OCI-LY1 (cell line): ENCODE results near the gene AGPAT3.

Experiments
- H2AFZ ChIP-seq: fragments of 200-600 bp; sonication (generic), shearing (Covaris generic); 2 replicates; pipeline ENCODE4 v1.6.0; 2014; ENCODE audit warnings: antibody characterized with exemption, mild to moderate bottlenecking, low read length
- H3F3A ChIP-seq: fragments of 200-600 bp; sonication (generic), shearing (Covaris generic); 2 replicates; pipeline ENCODE4 v1.6.0; 2014; ENCODE audit warnings: mild to moderate bottlenecking, antibody characterized with exemption, low read length, moderate library complexity; ENCODE audit not compliant: insufficient read depth
- H3K27ac ChIP-seq: fragments of 200-600 bp; sonication (generic); 2 replicates; pipeline ENCODE4 v1.5.1; 2014; ENCODE audit warnings: low read length, mixed run types, mild to moderate bottlenecking, low read depth; ENCODE audit not compliant: poor library complexity, severe bottlenecking
- H3K27me3 ChIP-seq: fragments of 200-600 bp; sonication (generic); 2 replicates; pipeline ENCODE4 v1.6.0; 2014; ENCODE audit warnings: antibody characterized with exemption, mild to moderate bottlenecking, low read length, moderate library complexity; ENCODE audit not compliant: insufficient read depth
- H3K36me3 ChIP-seq: fragments of 200-600 bp; sonication (generic); 2 replicates; pipeline ENCODE4 v1.6.1; 2014; ENCODE audit warnings: mild to moderate bottlenecking, antibody characterized with exemption, low read length, moderate library complexity, mixed read lengths; ENCODE audit not compliant: insufficient read depth
- H3K4me1 ChIP-seq: fragments of 200-600 bp; sonication (generic); 2 replicates; pipeline ENCODE4 v1.5.1; 2014; ENCODE audit warnings: mild to moderate bottlenecking, low read length, moderate library complexity; ENCODE audit not compliant: insufficient read depth, severe bottlenecking
- H3K4me2 ChIP-seq: fragments of 200-600 bp; sonication (generic), shearing (Covaris generic); 2 replicates; pipeline ENCODE4 v1.6.1; 2014; ENCODE audit warnings: low read length
- H3K4me3 ChIP-seq: fragments of 200-600 bp; sonication (generic); 2 replicates; pipeline ENCODE4 v1.5.1; 2014; ENCODE audit warnings: low read length, low read depth, mild to moderate bottlenecking, mixed read lengths; ENCODE audit not compliant: poor library complexity, severe bottlenecking
- H3K79me2 ChIP-seq: fragments of 200-600 bp; shearing (Covaris generic); 2 replicates; pipeline ENCODE4 v1.6.1; 2016; ENCODE audit warnings: mixed run types, low read length, mixed read lengths; ENCODE audit not compliant: insufficient read depth
- H3K9ac ChIP-seq: fragments of 200-600 bp; sonication (generic), shearing (Covaris generic); 2 replicates; pipeline ENCODE4 v1.6.1; 2014; ENCODE audit warnings: mild to moderate bottlenecking, low read length, mixed read lengths
- H3K9me2 ChIP-seq: fragments of 200-600 bp; sonication (generic), shearing (Covaris generic); 2 replicates; pipeline ENCODE4 v1.6.1; 2014; ENCODE audit warnings: low read depth, mild to moderate bottlenecking, low read length, mixed read lengths
- H3K9me3 ChIP-seq: fragments of 200-600 bp; shearing (Covaris generic); 2 replicates; pipeline ENCODE4 v1.6.1; 2014; ENCODE audit warnings: low read length, mixed read lengths
- H4K20me1 ChIP-seq: fragments of 200-600 bp; sonication (generic), shearing (Covaris generic); 2 replicates; pipeline ENCODE4 v1.6.0; 2016; ENCODE audit warnings: mild to moderate bottlenecking, low read length; ENCODE audit not compliant: insufficient read depth
- EZH2 ChIP-seq: fragments of 200-600 bp; sonication (generic), shearing (Covaris generic); IDR thresholded peaks from 2 replicates; pipeline ENCODE4 v1.8.0; 2017; ENCODE audit warnings: borderline replicate concordance, mixed run types, mild to moderate bottlenecking, antibody characterized with exemption, low read length, moderate library complexity, mixed read lengths
- TF ChIP-seq, protein P1 (sequence below): fragments of 200-600 bp; sonication (generic), shearing (Covaris generic); IDR thresholded peaks from 2 replicates; pipeline ENCODE4 v1.5.1; 2017; ENCODE audit warnings: mild to moderate bottlenecking, antibody characterized with exemption, low read length, moderate library complexity, mixed read lengths

AGPAT3 gene

DNA sequence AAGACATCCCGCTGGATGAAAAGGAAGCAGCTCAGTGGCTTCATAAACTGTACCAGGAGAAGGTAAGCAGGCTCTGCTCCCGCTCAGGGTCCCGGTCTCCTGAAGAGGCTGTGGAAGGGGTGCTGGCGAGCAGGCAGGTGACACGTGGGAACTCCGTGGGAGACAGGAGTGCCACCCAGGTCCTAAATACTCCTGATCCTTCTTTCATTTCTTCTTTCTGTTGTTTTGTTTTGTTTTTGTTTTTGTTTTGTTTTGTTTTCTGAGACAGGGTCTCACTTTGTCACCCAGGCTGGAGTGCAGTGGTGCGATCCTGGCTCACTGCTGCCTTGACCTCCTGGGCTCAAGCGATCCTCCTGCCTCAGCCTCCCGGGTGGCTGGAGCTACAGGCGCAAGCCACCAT lies 113.0 kb downstream of the AGPAT3 start:
- Histone ChIP-seq H4K20me1 (no peaks in the 10 kb centered on the region), H3K9me3 (no peaks in the 10 kb centered on the region), H3K27ac (no peak overlapping the region), H3K4me3 (no peak overlapping the region), H3F3A (no peaks in the 10 kb centered on the region), H3K9me2 (no peaks in the 10 kb centered on the region), H2AFZ (no peak overlapping the region), H3K36me3 (peaks cover 7% of the 10 kb centered on the region; the same call in 1 of the 2 replicates), H3K4me2 (no peak overlapping the region), H3K79me2 (no peaks in the 10 kb centered on the region), H3K9ac (no peak overlapping the region), H3K4me1 (peaks cover 7% of the 10 kb centered on the region), H3K27me3 (no peaks in the 10 kb centered on the region)
- TF ChIP-seq, protein P1, sequence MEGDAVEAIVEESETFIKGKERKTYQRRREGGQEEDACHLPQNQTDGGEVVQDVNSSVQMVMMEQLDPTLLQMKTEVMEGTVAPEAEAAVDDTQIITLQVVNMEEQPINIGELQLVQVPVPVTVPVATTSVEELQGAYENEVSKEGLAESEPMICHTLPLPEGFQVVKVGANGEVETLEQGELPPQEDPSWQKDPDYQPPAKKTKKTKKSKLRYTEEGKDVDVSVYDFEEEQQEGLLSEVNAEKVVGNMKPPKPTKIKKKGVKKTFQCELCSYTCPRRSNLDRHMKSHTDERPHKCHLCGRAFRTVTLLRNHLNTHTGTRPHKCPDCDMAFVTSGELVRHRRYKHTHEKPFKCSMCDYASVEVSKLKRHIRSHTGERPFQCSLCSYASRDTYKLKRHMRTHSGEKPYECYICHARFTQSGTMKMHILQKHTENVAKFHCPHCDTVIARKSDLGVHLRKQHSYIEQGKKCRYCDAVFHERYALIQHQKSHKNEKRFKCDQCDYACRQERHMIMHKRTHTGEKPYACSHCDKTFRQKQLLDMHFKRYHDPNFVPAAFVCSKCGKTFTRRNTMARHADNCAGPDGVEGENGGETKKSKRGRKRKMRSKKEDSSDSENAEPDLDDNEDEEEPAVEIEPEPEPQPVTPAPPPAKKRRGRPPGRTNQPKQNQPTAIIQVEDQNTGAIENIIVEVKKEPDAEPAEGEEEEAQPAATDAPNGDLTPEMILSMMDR, result no peak
- TF ChIP-seq EZH2, result no peak

DNA sequence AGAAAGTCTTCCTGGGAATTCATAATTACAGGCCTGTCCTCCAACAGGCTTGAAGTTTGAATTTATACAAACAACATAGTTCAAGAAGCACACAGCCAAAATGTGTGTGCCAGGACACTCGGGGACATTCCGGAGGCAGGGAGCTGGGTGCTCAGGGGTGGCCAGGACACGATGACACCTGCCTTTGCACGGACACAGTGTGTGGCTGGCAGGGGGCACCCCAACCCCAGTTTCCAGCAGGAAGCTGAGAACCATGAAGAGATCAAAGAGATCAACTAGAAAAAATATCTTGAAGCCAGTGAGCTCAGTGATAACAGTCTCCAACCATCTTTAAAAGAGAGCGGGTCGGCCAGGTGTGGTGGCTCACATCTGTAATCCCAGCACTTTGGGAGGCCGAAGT lies 114.6 kb downstream of the AGPAT3 start:
- no peak for TF ChIP-seq EZH2
- TF ChIP-seq, protein P1, result peak; percentile 10; the same call in 1 of the 2 replicates
- no peak overlapping the region for H3K9ac ChIP-seq
- no peaks in the 10 kb centered on the region for H3K79me2 ChIP-seq
- H3K9me2 ChIP-seq, result no peaks in the 10 kb centered on the region
- no peak overlapping the region for H3K27ac ChIP-seq
- H3K36me3 ChIP-seq, result peaks cover 7% of the 10 kb centered on the region; the same call in 1 of the 2 replicates
- H4K20me1 ChIP-seq, result no peaks in the 10 kb centered on the region
- peaks cover 7% of the 10 kb centered on the region for H3K4me1 ChIP-seq
- H3K4me2 ChIP-seq, result no peak overlapping the region
- H3K27me3 ChIP-seq, result no peaks in the 10 kb centered on the region
- no peaks in the 10 kb centered on the region for H3K9me3 ChIP-seq
- no peak overlapping the region for H2AFZ ChIP-seq
- no peak overlapping the region for H3K4me3 ChIP-seq
- no peaks in the 10 kb centered on the region for H3F3A ChIP-seq

DNA sequence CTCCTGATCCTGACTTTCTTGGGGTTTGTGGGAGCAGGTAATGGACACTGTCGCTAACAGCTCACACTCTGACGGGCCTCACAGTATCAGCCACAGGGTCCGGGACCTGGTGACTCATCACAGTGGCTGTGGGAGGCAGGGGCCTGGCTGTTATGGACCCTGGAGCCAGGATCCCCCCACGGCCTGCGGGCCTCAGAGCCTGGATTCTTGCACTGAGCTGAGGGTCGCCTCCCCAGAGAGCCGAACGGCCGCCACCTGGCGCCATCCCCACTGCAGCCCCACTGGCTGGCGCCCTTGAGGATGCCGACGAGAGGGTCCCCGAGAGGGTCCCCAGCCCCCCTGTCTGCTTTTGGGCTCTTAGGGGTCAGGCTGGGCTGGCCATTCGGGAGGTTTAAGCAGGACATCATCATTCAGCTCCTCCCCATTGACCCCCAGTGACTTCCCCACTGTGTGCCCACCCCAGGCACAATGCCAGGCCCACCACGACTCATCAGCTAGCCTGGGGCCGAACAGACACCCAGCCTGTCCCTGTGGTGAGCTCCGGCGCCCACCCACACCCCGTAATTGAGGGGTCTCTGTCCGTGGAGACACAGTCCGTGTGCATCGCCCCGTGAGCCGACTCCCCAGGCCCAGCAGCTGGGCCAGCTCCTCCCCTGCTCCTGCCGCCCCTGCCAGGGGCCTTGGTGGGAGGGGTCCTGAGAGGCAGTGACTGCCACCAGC lies 116.3 kb downstream of the AGPAT3 start:
- Histone ChIP-seq H3K4me3 (no peak overlapping the region), H3K36me3 (peaks cover 7% of the 10 kb centered on the region; the same call in 1 of the 2 replicates), H3K9ac (no peak overlapping the region), H3K79me2 (no peaks in the 10 kb centered on the region), H2AFZ (no peak overlapping the region), H3K9me2 (no peaks in the 10 kb centered on the region), H3K4me2 (no peak overlapping the region), H4K20me1 (no peaks in the 10 kb centered on the region), H3K9me3 (no peaks in the 10 kb centered on the region), H3K27ac (no peak overlapping the region), H3K4me1 (peaks cover 5% of the 10 kb centered on the region), H3F3A (no peaks in the 10 kb centered on the region), H3K27me3 (peaks cover 8% of the 10 kb centered on the region)
- no peak for TF ChIP-seq EZH2
- TF ChIP-seq, protein P1, result no peak
